CD8-positive, alpha-beta memory T cell (primary cell): ENCODE measurements around the gene KLHL18. TPM values are rescaled to one million over a fixed set of nuclear protein-coding genes. Genes with fewer than 3 reads are reported as not detected.

ENCODE experiments used
- CTCF ChIA-PET: fragments of 350-600 bp; sonication (Branson Sonifier 250); formaldehyde crosslinking; loops from one replicate; lab custom pipeline; 2021; ENCODE audit warnings: antibody characterized with exemption; lab: Charles Lee
- POLR2A ChIA-PET: fragments of 350-600 bp; sonication (Branson Sonifier 250); formaldehyde crosslinking; loops from one replicate; lab custom pipeline; 2021; ENCODE audit warnings: antibody characterized with exemption; lab: Charles Lee
- DNase-seq, 5 donors: peaks; one replicate each; pipeline versions ENCODE4 v3.0.0 to v3.0.0-alpha.2; 2020 to 2022; ENCODE audit warnings: mixed read lengths in 1 of 5
- H3K27ac ChIP-seq: one replicate; pipeline ENCODE4 v1.7.0; 2013; ENCODE audit warnings: low read depth, mild to moderate bottlenecking, low read length, moderate library complexity
- H3K27me3 ChIP-seq: 2 replicates; pipeline ENCODE4 v1.7.0; 2013; ENCODE audit warnings: low read length, mild to moderate bottlenecking; ENCODE audit not compliant: insufficient read depth, poor library complexity, severe bottlenecking
- H3K36me3 ChIP-seq: 2 replicates; pipeline ENCODE4 v1.7.0; 2013; ENCODE audit warnings: mild to moderate bottlenecking, low read length, moderate library complexity; ENCODE audit not compliant: insufficient read depth
- H3K4me1 ChIP-seq: 2 replicates; pipeline ENCODE4 v1.7.0; 2013; ENCODE audit warnings: mild to moderate bottlenecking, low read length, moderate library complexity; ENCODE audit not compliant: insufficient read depth
- H3K4me3 ChIP-seq: 2 replicates; pipeline ENCODE4 v1.7.0; 2013; ENCODE audit warnings: mild to moderate bottlenecking, low read length
- H3K9me3 ChIP-seq: 2 replicates; pipeline ENCODE4 v1.7.0; 2013; ENCODE audit warnings: mild to moderate bottlenecking, low read length
- H3K27ac Mint-ChIP-seq, 8 donors: one replicate each; pipeline ENCODE4 v1.8.0; 2020 to 2021; ENCODE audit warnings: mixed read lengths in 8 of 8, mild to moderate bottlenecking in 6 of 8, inconsistent platforms in 3 of 8, moderate library complexity in 3 of 8
- H3K27me3 Mint-ChIP-seq, 2 donors: one replicate each; pipeline ENCODE4 v1.8.0; 2020 to 2021; ENCODE audit warnings: mixed read lengths in 2 of 2, mild to moderate bottlenecking in 1 of 2, moderate library complexity in 1 of 2
- H3K36me3 Mint-ChIP-seq, 3 donors: one replicate each; pipeline ENCODE4 v1.8.0; 2020 to 2021; ENCODE audit warnings: mixed read lengths in 3 of 3, inconsistent platforms in 1 of 3, mild to moderate bottlenecking in 1 of 3
- H3K4me1 Mint-ChIP-seq, 3 donors: one replicate each; pipeline ENCODE4 v1.8.0; 2020 to 2021; ENCODE audit warnings: mixed read lengths in 3 of 3, inconsistent platforms in 1 of 3, mild to moderate bottlenecking in 1 of 3
- H3K4me3 Mint-ChIP-seq, 7 donors: one replicate each; pipeline ENCODE4 v1.8.0; 2020 to 2021; ENCODE audit warnings: mixed read lengths in 7 of 7, mild to moderate bottlenecking in 6 of 7, moderate library complexity in 4 of 7, inconsistent platforms in 2 of 7
- H3K9me3 Mint-ChIP-seq, 5 donors: one replicate each; pipeline ENCODE4 v1.8.0; 2020 to 2022; ENCODE audit warnings: mixed read lengths in 5 of 5, mild to moderate bottlenecking in 3 of 5, moderate library complexity in 2 of 5, inconsistent platforms in 1 of 5
- polyA plus RNA-seq: library from polyadenylated mRNA; unstranded; fragments of 300-500 nt; fragmentation: Illumina TruSeq; gene quantifications from one replicate; pipeline ENCODE4 v1.2.3, GENCODE V29; 2021
- total RNA-seq, 2 experiments: library from RNA; stranded (reverse); gene quantifications; one replicate each; pipeline ENCODE4 v1.2.3, GENCODE V29; 2021

KLHL18 gene
- total and polyA plus RNA-seq, 3 experiments from 2014 or later = 14.2 to 46.8 (median 44.5) TPM

DNA sequence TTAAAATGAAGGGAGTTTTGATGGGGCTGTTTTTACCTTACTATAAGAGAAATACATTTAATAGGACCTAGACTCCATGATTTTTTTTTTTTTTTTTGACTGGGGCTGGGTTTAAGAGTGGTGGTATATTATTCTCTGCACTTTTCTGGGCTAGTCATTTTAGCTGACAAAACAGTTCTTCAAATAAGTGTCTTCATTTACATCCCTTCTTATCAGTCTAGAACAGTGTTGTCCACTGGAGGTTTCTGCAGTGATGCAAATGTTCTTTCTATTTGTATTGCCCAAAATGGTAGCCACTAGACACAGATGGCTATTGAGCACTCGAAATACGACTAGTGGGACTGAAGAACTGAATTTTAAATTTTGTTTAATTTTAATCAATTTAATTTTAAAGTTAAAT is 37.2 kb downstream of the KLHL18 start:
- Histone ChIP-seq H3K27me3 (no peaks in the 10 kb centered on the region), H3K4me3 (no peak overlapping the region), H3K27ac (no peak overlapping the region), H3K4me1 (no peaks in the 10 kb centered on the region), H3K36me3 (peaks cover 13% of the 10 kb centered on the region), H3K9me3 (no peaks in the 10 kb centered on the region)
- no peak for DNase-seq
- POLR2A ChIA-PET = interaction anchor here (0.5 kb wide), 1 partner anchor 1559 kb away, joined by 3 read pairs; no protein-coding TSS in a partner anchor
- no peaks in the 10 kb centered on the region for H3K27me3 Mint-ChIP-seq
- H3K9me3 Mint-ChIP-seq = no peaks in the 10 kb centered on the region
- H3K4me3 Mint-ChIP-seq = no peak overlapping the region
- peaks cover 1 to 4% (median 3%) of the 10 kb centered on the region in 3 donors for H3K4me1 Mint-ChIP-seq
- peaks cover 4 to 61% (median 18%) of the 10 kb centered on the region in 3 donors for H3K36me3 Mint-ChIP-seq
- CTCF ChIA-PET = interaction anchor here (1.1 kb wide), 1 partner anchor 321 kb away, joined by 3 read pairs; no protein-coding TSS in a partner anchor
- H3K27ac Mint-ChIP-seq = peak overlapping the region in 1 of 8 donors; percentile 40

DNA sequence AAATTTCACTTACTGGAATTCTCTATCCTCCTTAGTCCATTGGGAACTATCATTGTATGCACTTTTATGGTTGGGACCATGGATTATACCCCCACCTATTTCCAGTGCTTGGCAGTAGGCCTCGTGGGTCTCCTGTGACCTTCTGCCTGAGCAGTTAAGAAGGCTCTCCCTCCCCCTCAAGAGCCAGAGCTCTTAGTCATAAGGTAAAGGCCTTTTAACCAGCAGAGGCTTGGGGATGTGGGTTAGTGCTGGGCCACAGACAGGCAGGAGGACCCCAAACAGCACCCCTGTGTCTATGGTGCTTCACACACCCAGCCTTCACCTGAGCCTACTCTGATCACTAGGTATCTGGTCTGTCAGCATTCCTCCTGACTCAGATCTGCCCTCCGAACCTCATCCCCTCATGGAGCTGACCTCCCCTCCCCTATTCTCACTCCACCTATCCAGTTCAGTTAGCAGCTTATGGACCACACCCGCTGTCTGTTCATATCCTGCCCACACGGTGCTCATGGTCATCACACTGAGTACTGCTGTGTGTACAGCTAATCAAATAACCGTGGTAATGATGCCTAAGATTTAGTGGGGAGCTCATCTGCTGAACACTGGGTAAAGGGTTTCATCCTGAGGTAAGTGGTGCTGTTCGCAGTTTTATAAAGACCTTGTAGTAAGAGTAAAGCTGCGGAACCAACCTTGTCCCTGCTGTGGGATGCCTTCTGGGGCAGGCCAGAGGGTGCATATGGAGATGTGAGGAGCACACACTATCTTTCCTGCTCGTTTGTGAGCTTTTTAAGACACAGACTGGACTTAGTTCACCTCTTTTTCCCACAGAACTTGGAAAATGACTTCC is 40.9 kb downstream of the KLHL18 start:
- no peaks in the 10 kb centered on the region for H3K4me1 ChIP-seq
- ChIA-PET POLR2A (interaction anchor here (0.5 to 0.6 kb wide), 2 partner anchors 230 to 631 kb away, joined by 3 to 4 read pairs; no protein-coding TSS in a partner anchor), CTCF (interaction anchor here (0.7 to 4.2 kb wide), 22 partner anchors 9 to 1914 kb away, joined by 3 to 21 read pairs (median 4); partner anchors contain the start of gene SETD2)
- no peaks in the 10 kb centered on the region for H3K9me3 ChIP-seq
- Mint-ChIP-seq H3K4me3 (no peak overlapping the region), H3K36me3 (peaks cover 4 to 77% (median 17%) of the 10 kb centered on the region in 3 donors), H3K9me3 (no peaks in the 10 kb centered on the region), H3K27me3 (no peaks in the 10 kb centered on the region), H3K27ac (peak overlapping the region; percentile 7 to 72 (median 38)), H3K4me1 (peaks cover 0 to 4% (median 0%) of the 10 kb centered on the region in 3 donors)
- no peak overlapping the region for H3K4me3 ChIP-seq
- no peaks in the 10 kb centered on the region for H3K27me3 ChIP-seq
- H3K27ac ChIP-seq = no peak overlapping the region
- no peak for DNase-seq
- peaks cover 13% of the 10 kb centered on the region for H3K36me3 ChIP-seq

DNA sequence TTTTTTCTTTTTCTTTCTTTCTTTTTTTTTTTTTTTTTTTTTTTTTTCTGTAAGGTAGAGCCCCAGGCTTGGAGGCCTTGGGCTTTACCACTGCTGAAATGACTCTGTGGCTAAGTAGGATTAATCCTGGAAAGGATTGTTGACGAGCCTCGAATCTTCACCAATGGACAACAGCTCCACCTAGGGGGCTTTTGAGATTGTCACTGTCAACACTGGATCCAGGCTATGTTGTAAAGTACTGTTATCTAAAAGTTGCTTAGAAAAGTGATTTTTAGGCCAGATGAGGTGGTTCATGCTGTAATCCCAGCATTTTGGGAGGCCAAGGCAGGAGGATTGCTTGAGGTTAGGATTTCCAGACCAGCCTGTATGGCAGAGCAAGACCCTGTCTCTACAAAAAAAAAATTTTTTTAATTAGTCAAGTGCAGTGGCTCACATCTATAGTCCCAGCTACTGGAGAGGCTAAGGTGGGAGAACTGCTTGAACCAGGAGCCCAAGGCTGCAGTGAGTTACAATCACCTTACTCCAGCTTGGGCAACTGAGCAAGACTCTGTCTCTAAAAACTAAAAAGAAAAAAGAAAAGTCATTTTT is 41.6 kb downstream of the KLHL18 start:
- peak; percentile 6 to 58 (median 23) for DNase-seq
- no peaks in the 10 kb centered on the region for H3K27me3 ChIP-seq
- Mint-ChIP-seq H3K4me3 (no peak overlapping the region), H3K27me3 (no peaks in the 10 kb centered on the region), H3K4me1 (peaks cover 0 to 4% (median 0%) of the 10 kb centered on the region in 3 donors), H3K27ac (peak overlapping the region in 2 of 8 donors; percentile 3 to 24), H3K9me3 (no peaks in the 10 kb centered on the region), H3K36me3 (peaks cover 4 to 77% (median 17%) of the 10 kb centered on the region in 3 donors)
- no peak overlapping the region for H3K4me3 ChIP-seq
- ChIA-PET CTCF (interaction anchor here (0.7 to 4.2 kb wide), 22 partner anchors 11 to 1915 kb away, joined by 3 to 21 read pairs (median 4); partner anchors contain the start of gene SETD2), POLR2A (interaction anchor here (0.5 to 0.6 kb wide), 2 partner anchors 231 to 632 kb away, joined by 3 to 4 read pairs; no protein-coding TSS in a partner anchor)
- H3K36me3 ChIP-seq = peaks cover 13% of the 10 kb centered on the region
- H3K27ac ChIP-seq = no peak overlapping the region
- no peaks in the 10 kb centered on the region for H3K9me3 ChIP-seq
- H3K4me1 ChIP-seq = no peaks in the 10 kb centered on the region

DNA sequence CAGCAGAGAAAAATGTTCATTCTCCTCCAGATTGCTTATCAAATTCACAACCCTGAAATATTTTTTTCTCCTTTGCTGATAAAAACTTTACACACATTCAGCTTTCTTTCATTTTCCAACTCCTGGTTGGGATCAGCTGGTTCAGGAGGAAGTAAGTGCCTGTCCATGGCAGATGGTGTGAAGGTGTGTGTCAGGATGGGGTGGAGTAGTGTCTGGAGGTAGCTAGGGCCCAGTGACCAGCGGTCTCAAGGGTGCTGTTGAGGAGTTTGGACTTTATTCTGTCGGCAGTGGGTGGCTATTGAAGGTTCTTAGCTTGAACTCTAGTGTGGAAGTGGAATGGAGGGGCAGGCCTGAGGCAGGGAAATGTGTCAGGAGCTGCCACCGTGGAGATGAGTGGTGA is 51.2 kb downstream of the KLHL18 start:
- POLR2A ChIA-PET = no interaction called here
- Mint-ChIP-seq H3K4me3 (no peak overlapping the region), H3K9me3 (no peaks in the 10 kb centered on the region), H3K36me3 (peaks cover 10 to 89% (median 37%) of the 10 kb centered on the region in 3 donors), H3K27me3 (peaks cover 0 to 2% of the 10 kb centered on the region in 2 donors), H3K27ac (peak overlapping the region in 2 of 8 donors; percentile 3 to 35), H3K4me1 (no peaks in the 10 kb centered on the region)
- CTCF ChIA-PET = no interaction called here
- Histone ChIP-seq H3K27me3 (no peaks in the 10 kb centered on the region), H3K36me3 (peaks cover 61% of the 10 kb centered on the region), H3K9me3 (no peaks in the 10 kb centered on the region), H3K4me3 (no peak overlapping the region), H3K4me1 (no peaks in the 10 kb centered on the region), H3K27ac (no peak overlapping the region)
- no peak for DNase-seq

- no peak for DNase-seq
- Mint-ChIP-seq H3K9me3 (no peaks in the 10 kb centered on the region), H3K4me1 (peaks cover 0 to 4% (median 0%) of the 10 kb centered on the region in 3 donors), H3K27me3 (peaks cover 0 to 2% of the 10 kb centered on the region in 2 donors), H3K27ac (peak overlapping the region in 2 of 8 donors; percentile 26 to 43), H3K4me3 (no peak overlapping the region), H3K36me3 (peaks cover 2 to 92% (median 35%) of the 10 kb centered on the region in 3 donors)
- Histone ChIP-seq H3K9me3 (no peaks in the 10 kb centered on the region), H3K4me1 (no peaks in the 10 kb centered on the region), H3K27ac (no peak overlapping the region), H3K36me3 (peaks cover 47% of the 10 kb centered on the region), H3K4me3 (no peak overlapping the region), H3K27me3 (no peaks in the 10 kb centered on the region)
- ChIA-PET POLR2A (no interaction called here), CTCF (no interaction called here)
Measured at GRCh38 chr3:47337656-47338055, 54.9 kb downstream of the KLHL18 start.

DNA sequence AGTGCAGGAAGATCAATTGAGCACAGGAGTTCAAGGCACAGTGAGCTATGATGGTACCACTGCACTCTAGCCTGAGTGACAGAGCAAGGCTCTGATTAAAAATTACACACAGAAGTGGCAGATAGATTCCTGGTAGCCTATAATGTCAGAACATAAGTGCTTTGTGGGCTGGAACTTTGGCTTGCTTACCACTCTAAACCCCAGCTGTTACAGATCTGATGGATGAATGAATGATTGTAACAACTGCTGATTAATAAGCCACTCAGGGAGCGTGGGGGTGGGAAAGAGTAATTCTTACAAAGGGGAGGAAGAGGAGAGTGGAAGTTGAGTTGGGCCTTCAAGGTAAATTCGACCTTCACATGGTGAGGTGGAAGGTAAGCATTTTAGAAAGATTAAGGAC is 57.2 kb downstream of the KLHL18 start:
- Histone ChIP-seq H3K4me3 (no peak overlapping the region), H3K9me3 (no peaks in the 10 kb centered on the region), H3K4me1 (no peaks in the 10 kb centered on the region), H3K36me3 (peaks cover 25% of the 10 kb centered on the region), H3K27ac (no peak overlapping the region), H3K27me3 (no peaks in the 10 kb centered on the region)
- Mint-ChIP-seq H3K4me1 (peaks cover 0 to 4% (median 0%) of the 10 kb centered on the region in 3 donors), H3K27me3 (no peaks in the 10 kb centered on the region), H3K4me3 (no peak overlapping the region), H3K9me3 (no peaks in the 10 kb centered on the region), H3K27ac (peak overlapping the region in 3 of 8 donors; percentile 17 to 59 (median 25)), H3K36me3 (peaks cover 0 to 92% (median 27%) of the 10 kb centered on the region in 3 donors)
- POLR2A ChIA-PET = no interaction called here
- DNase-seq = no peak
- CTCF ChIA-PET = interaction anchor here (1.0 to 1.6 kb wide), 2 partner anchors 16 to 474 kb away, joined by 3 to 4 read pairs; no protein-coding TSS in a partner anchor

- Mint-ChIP-seq H3K27ac (peak overlapping the region in 1 of 8 donors; percentile 59), H3K9me3 (no peaks in the 10 kb centered on the region), H3K27me3 (no peaks in the 10 kb centered on the region), H3K36me3 (peaks cover 0 to 93% (median 26%) of the 10 kb centered on the region in 3 donors), H3K4me3 (no peak overlapping the region), H3K4me1 (peaks cover 0 to 7% (median 0%) of the 10 kb centered on the region in 3 donors)
- peaks cover 19% of the 10 kb centered on the region for H3K36me3 ChIP-seq
- no peaks in the 10 kb centered on the region for H3K27me3 ChIP-seq
- H3K4me3 ChIP-seq = no peak overlapping the region
- POLR2A ChIA-PET = no interaction called here
- H3K27ac ChIP-seq = no peak overlapping the region
- DNase-seq = no peak
- CTCF ChIA-PET = interaction anchor here (1.6 kb wide), 1 partner anchor 475 kb away, joined by 4 read pairs; no protein-coding TSS in a partner anchor
- no peaks in the 10 kb centered on the region for H3K9me3 ChIP-seq
- no peaks in the 10 kb centered on the region for H3K4me1 ChIP-seq
Measured at GRCh38 chr3:47340866-47341265, 58.1 kb downstream of the KLHL18 start.
